Placental pericyte (primary cell): ENCODE results near the gene TESK1. TPM values are rescaled to one million over a fixed set of nuclear protein-coding genes. Genes with fewer than 3 reads are reported as not detected.

Experiments
- small RNA-seq: library from RNA; depleted of rRNA; stranded (forward); fragments of <200 nt; gene quantifications from one replicate; pipeline ENCODE3, GENCODE V24; 2012; ENCODE audit warnings: low replicate concordance
- total RNA-seq: library from RNA; depleted of rRNA; stranded (reverse); fragments of >200 nt; gene quantifications from 2 replicates; pipeline ENCODE4 v1.2.3, GENCODE V29; 2012

TESK1 gene
- 14.9 and 21.2 TPM in 2 replicates for total RNA-seq

GRCh38 chr9:35604578-35605350, at the start of gene TESK1:
Gene TESK1, plus strand, starts transcription at chr9:35605262. Its CDS starts 358 bp downstream, at chr9:35605620.

GRCh38 chr9:35618325-35618727, 13.3 kb downstream of the TESK1 start, which contains the start of gene CD72:
Gene CD72, minus strand, starts transcription at chr9:35618413. Its CDS starts 110 bp downstream, at chr9:35618303.

GRCh38 chr9:35650341-35651158, 45.5 kb downstream of the TESK1 start, which contains the start of gene SIT1:
Gene SIT1, minus strand, starts transcription at chr9:35650931. Its CDS starts 78 bp downstream, at chr9:35650853.

GRCh38 chr9:35657546-35658136, 52.6 kb downstream of the TESK1 start, which contains the start of gene RMRP:
Gene RMRP, minus strand, starts transcription at chr9:35658019.

GRCh38 chr9:35658137-35658967, 53.3 kb downstream of the TESK1 start, which contains the start of gene CCDC107:
Gene CCDC107, plus strand, starts transcription at chr9:35658292. Its CDS starts 88 bp downstream, at chr9:35658380.

Small RNA genes within 50 kb of the gene (small RNA-seq; reads per million reads assigned to genes)
- gene MIR4667 (0.16 reads per million), gene RMRP (not detected), gene RPS29P17 (not detected)

Other genes with a start within 250 kb of the TESK1 start
- 46.4 and 47.1 TPM in 2 replicates for gene RUSC2, start 115.2 kb upstream of the TESK1 start, total RNA-seq
- gene CD72, start 13.2 kb downstream of the TESK1 start, total RNA-seq: 0.43 and 0.66 TPM in 2 replicates
- gene SIT1, start 45.7 kb downstream of the TESK1 start, total RNA-seq: not detected in 2 replicates
- 24,654 and 27,284 TPM in 2 replicates for gene RMRP, start 52.8 kb downstream of the TESK1 start, total RNA-seq
- gene CCDC107, start 53.0 kb downstream of the TESK1 start, total RNA-seq: 8.3 and 19.9 TPM in 2 replicates
- gene ARHGEF39, start 59.9 kb downstream of the TESK1 start, total RNA-seq: 0.44 and 6.3 TPM in 2 replicates
- not detected in 2 replicates for gene CA9, start 68.7 kb downstream of the TESK1 start, total RNA-seq
- gene TPM2, start 84.7 kb downstream of the TESK1 start, total RNA-seq: 668 and 1,162 TPM in 2 replicates
- gene TLN1, start 126.9 kb downstream of the TESK1 start, total RNA-seq: 382 and 598 TPM in 2 replicates
- gene CREB3, start 127.4 kb downstream of the TESK1 start, total RNA-seq: 125 and 128 TPM in 2 replicates
- 41.9 and 42.0 TPM in 2 replicates for gene GBA2, start 144.0 kb downstream of the TESK1 start, total RNA-seq
- 17.1 and 23.6 TPM in 2 replicates for gene RGP1, start 144.0 kb downstream of the TESK1 start, total RNA-seq
- gene MSMP, start 149.0 kb downstream of the TESK1 start, total RNA-seq: not detected in 2 replicates
- gene NPR2, start 186.3 kb downstream of the TESK1 start, total RNA-seq: 14.0 and 22.3 TPM in 2 replicates
- gene SPAG8, start 207.0 kb downstream of the TESK1 start, total RNA-seq: 0.66 and 1.0 TPM in 2 replicates
- 16.6 and 26.7 TPM in 2 replicates for gene HINT2, start 209.8 kb downstream of the TESK1 start, total RNA-seq
- not detected in 2 replicates for gene FAM221B, start 223.5 kb downstream of the TESK1 start, total RNA-seq
- gene TMEM8B, start 224.0 kb downstream of the TESK1 start, total RNA-seq: 0.86 and 2.6 TPM in 2 replicates